Measurements from ENCODE around the gene PIK3CG.
"Not testable (repeated sequence)": the region's sequence is repeated elsewhere in the genome, so short reads cannot be mapped to it uniquely, and the experiment has no call there.

PIK3CG gene

GRCh38 chr7:106891548-106892410 lies 26.7 kb downstream of the PIK3CG start:
- Histone ChIP-seq H3K4me1 (ENCODE audit: control insufficient read depth in 1 of 2, insufficient read depth in 2 of 2, low read length in 2 of 2) (peaks cover 0 to 13% of the 10 kb centered on the region in 2 donors), H3K27me3 (ENCODE audit: low read depth, low read length) (no peaks in the 10 kb centered on the region), H3K27ac (ENCODE audit: low read length) (no peak overlapping the region), H3K9me3 (ENCODE audit: control insufficient read depth in 1 of 2, low read length in 2 of 2) (no peaks in the 10 kb centered on the region), H3K4me3 (ENCODE audit: low read depth in 1 of 2, low read length in 2 of 2) (no peak overlapping the region), H3K36me3 (ENCODE audit: control insufficient read depth in 1 of 2, insufficient read depth in 2 of 2, low read length in 2 of 2) (no peaks in the 10 kb centered on the region)

- Histone ChIP-seq H3K4me1 (ENCODE audit: control insufficient read depth in 1 of 2, insufficient read depth in 2 of 2, low read length in 2 of 2) (peaks cover 0 to 13% of the 10 kb centered on the region in 2 donors), H3K27me3 (ENCODE audit: low read depth, low read length) (no peaks in the 10 kb centered on the region), H3K36me3 (ENCODE audit: control insufficient read depth in 1 of 2, insufficient read depth in 2 of 2, low read length in 2 of 2) (no peaks in the 10 kb centered on the region), H3K9me3 (ENCODE audit: control insufficient read depth in 1 of 2, low read length in 2 of 2) (no peaks in the 10 kb centered on the region), H3K4me3 (ENCODE audit: low read depth in 1 of 2, low read length in 2 of 2) (no peak overlapping the region), H3K27ac (ENCODE audit: low read length) (no peak overlapping the region)
Measured at GRCh38 chr7:106893591-106893990, 28.5 kb downstream of the PIK3CG start.

GRCh38 chr7:106895246-106895864 lies 30.3 kb downstream of the PIK3CG start:
- Histone ChIP-seq H3K27ac (ENCODE audit: low read length) (no peak overlapping the region), H3K27me3 (ENCODE audit: low read depth, low read length) (no peaks in the 10 kb centered on the region), H3K4me3 (ENCODE audit: low read depth in 1 of 2, low read length in 2 of 2) (no peak overlapping the region), H3K9me3 (ENCODE audit: control insufficient read depth in 1 of 2, low read length in 2 of 2) (no peaks in the 10 kb centered on the region), H3K4me1 (ENCODE audit: control insufficient read depth in 1 of 2, insufficient read depth in 2 of 2, low read length in 2 of 2) (peaks cover 0 to 13% of the 10 kb centered on the region in 2 donors), H3K36me3 (ENCODE audit: control insufficient read depth in 1 of 2, insufficient read depth in 2 of 2, low read length in 2 of 2) (no peaks in the 10 kb centered on the region)

DNA sequence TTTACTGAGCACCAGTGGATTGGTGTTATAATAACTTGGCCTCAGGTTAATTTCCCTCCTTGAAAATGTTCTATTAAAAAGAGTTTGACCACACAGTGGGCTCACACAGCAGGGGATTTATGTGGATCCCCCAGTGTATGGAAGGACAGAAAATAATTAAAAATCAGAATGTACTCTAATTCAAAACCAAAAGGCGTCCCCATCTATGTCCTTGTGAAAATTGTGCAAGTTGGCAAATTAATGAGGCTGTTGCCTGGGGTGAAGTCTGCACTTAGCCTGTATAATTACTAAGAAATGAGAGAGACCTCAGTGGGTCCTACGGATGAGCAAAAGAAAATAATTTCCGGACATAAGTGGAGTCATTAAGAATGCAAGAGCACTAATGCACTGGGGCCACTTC lies 31.1 kb downstream of the PIK3CG start:
- no peaks in the 10 kb centered on the region for H3K36me3 ChIP-seq (ENCODE audit: control insufficient read depth in 1 of 2, insufficient read depth in 2 of 2, low read length in 2 of 2)
- peaks cover 0 to 13% of the 10 kb centered on the region in 2 donors for H3K4me1 ChIP-seq (ENCODE audit: control insufficient read depth in 1 of 2, insufficient read depth in 2 of 2, low read length in 2 of 2)
- no peaks in the 10 kb centered on the region for H3K9me3 ChIP-seq (ENCODE audit: control insufficient read depth in 1 of 2, low read length in 2 of 2)
- H3K4me3 ChIP-seq (ENCODE audit: low read depth in 1 of 2, low read length in 2 of 2), result no peak overlapping the region
- no peaks in the 10 kb centered on the region for H3K27me3 ChIP-seq (ENCODE audit: low read depth, low read length)
- H3K27ac ChIP-seq (ENCODE audit: low read length), result no peak overlapping the region

- H3K4me3 ChIP-seq (ENCODE audit: low read depth in 1 of 2, low read length in 2 of 2); H3K27me3 ChIP-seq (ENCODE audit: low read depth, low read length); H3K4me1 ChIP-seq (ENCODE audit: control insufficient read depth in 1 of 2, insufficient read depth in 2 of 2, low read length in 2 of 2); H3K27ac ChIP-seq (ENCODE audit: low read length); H3K36me3 ChIP-seq (ENCODE audit: control insufficient read depth in 1 of 2, insufficient read depth in 2 of 2, low read length in 2 of 2); H3K9me3 ChIP-seq (ENCODE audit: control insufficient read depth in 1 of 2, low read length in 2 of 2): not testable (repeated sequence)
Measured at GRCh38 chr7:106897553-106897952, 32.5 kb downstream of the PIK3CG start.

DNA sequence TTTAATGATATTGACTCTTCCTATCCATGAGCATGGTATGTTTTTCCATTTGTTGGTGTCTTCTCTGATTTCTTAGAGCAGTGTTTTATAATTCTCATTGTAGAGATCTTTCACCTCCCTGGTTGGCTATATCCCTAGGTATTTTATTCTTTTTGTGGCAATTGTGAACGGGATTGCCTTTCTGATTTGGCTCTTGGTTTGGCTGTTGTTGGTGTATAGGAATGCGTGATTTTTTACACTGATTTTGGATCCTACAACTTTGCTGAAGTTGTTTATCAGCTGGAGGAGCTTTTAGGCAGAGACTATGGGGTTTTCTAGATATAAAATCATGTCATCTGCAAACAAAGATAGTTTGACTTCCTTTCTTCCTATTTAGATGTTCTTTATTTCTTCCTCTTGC lies 33.9 kb downstream of the PIK3CG start:
- H3K4me3 ChIP-seq (ENCODE audit: low read depth in 1 of 2, low read length in 2 of 2); H3K4me1 ChIP-seq (ENCODE audit: control insufficient read depth in 1 of 2, insufficient read depth in 2 of 2, low read length in 2 of 2); H3K9me3 ChIP-seq (ENCODE audit: control insufficient read depth in 1 of 2, low read length in 2 of 2); H3K27ac ChIP-seq (ENCODE audit: low read length); H3K36me3 ChIP-seq (ENCODE audit: control insufficient read depth in 1 of 2, insufficient read depth in 2 of 2, low read length in 2 of 2); H3K27me3 ChIP-seq (ENCODE audit: low read depth, low read length): not testable (repeated sequence)

DNA sequence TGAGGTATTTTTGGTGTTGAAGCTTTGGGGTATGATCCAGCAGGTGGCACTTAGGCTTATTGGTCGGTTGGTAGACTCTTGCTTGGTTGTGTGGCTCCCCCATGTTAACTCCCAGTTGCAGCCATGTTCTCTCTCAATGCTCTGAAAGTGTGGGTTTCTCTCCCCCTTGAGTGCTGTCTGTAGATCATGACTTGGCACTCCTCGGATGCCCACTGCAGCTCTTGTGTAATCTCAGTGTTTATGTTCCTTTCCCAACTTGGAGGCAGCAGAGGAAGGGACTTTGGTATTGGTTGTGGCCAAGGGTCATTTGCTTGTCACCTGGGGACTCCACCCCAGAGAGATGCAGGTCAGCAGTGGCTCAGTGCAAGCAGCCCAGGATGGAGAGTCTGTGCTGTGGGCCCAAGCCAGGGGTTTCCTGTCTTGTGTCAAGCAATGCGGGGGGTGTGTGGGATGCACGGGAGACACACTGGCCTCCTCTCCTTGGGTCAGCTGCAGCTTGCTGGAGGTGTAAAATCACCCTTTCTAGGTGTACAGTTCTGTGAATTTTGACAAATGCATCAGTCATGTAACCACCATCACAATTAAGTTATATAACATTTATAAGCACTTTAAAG lies 36.9 kb downstream of the PIK3CG start:
- Histone ChIP-seq H3K4me3 (ENCODE audit: low read depth in 1 of 2, low read length in 2 of 2) (no peak overlapping the region), H3K9me3 (ENCODE audit: control insufficient read depth in 1 of 2, low read length in 2 of 2) (no peaks in the 10 kb centered on the region), H3K36me3 (ENCODE audit: control insufficient read depth in 1 of 2, insufficient read depth in 2 of 2, low read length in 2 of 2) (no peaks in the 10 kb centered on the region), H3K27me3 (ENCODE audit: low read depth, low read length) (no peaks in the 10 kb centered on the region), H3K27ac (ENCODE audit: low read length) (no peak overlapping the region), H3K4me1 (ENCODE audit: control insufficient read depth in 1 of 2, insufficient read depth in 2 of 2, low read length in 2 of 2) (no peaks in the 10 kb centered on the region)

GRCh38 chr7:106905734-106906133 lies 40.7 kb downstream of the PIK3CG start:
- H3K4me1 ChIP-seq (ENCODE audit: control insufficient read depth in 1 of 2, insufficient read depth in 2 of 2, low read length in 2 of 2), result no peaks in the 10 kb centered on the region
- no peaks in the 10 kb centered on the region for H3K9me3 ChIP-seq (ENCODE audit: control insufficient read depth in 1 of 2, low read length in 2 of 2)
- H3K27me3 ChIP-seq (ENCODE audit: low read depth, low read length), result no peaks in the 10 kb centered on the region
- H3K4me3 ChIP-seq (ENCODE audit: low read depth in 1 of 2, low read length in 2 of 2), result no peak overlapping the region
- no peak overlapping the region for H3K27ac ChIP-seq (ENCODE audit: low read length)
- no peaks in the 10 kb centered on the region for H3K36me3 ChIP-seq (ENCODE audit: control insufficient read depth in 1 of 2, insufficient read depth in 2 of 2, low read length in 2 of 2)

DNA sequence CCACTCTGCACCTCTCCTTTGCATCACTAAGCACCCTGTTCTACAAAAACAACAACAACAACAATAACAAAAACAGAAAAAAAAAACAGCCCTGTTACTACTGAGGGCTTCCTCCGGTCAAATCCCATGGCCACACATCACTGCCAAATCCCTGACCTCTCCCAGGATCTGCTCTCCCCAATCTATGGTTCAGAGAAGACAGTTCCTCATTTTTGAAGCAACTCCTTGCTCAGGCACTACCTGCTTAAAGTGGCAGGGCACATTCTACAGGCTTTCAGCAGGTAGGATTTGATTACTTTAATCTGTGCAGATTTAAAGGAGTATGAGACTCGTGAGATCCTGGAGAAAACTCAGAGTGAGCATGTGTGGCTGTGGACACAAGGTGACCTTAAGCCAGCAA lies 46.9 kb downstream of the PIK3CG start:
- H3K4me1 ChIP-seq (ENCODE audit: control insufficient read depth in 1 of 2, insufficient read depth in 2 of 2, low read length in 2 of 2), result no peaks in the 10 kb centered on the region
- H3K27ac ChIP-seq (ENCODE audit: low read length), result no peak overlapping the region
- H3K4me3 ChIP-seq (ENCODE audit: low read depth in 1 of 2, low read length in 2 of 2), result no peak overlapping the region
- no peaks in the 10 kb centered on the region for H3K36me3 ChIP-seq (ENCODE audit: control insufficient read depth in 1 of 2, insufficient read depth in 2 of 2, low read length in 2 of 2)
- no peaks in the 10 kb centered on the region for H3K27me3 ChIP-seq (ENCODE audit: low read depth, low read length)
- no peaks in the 10 kb centered on the region for H3K9me3 ChIP-seq (ENCODE audit: control insufficient read depth in 1 of 2, low read length in 2 of 2)

DNA sequence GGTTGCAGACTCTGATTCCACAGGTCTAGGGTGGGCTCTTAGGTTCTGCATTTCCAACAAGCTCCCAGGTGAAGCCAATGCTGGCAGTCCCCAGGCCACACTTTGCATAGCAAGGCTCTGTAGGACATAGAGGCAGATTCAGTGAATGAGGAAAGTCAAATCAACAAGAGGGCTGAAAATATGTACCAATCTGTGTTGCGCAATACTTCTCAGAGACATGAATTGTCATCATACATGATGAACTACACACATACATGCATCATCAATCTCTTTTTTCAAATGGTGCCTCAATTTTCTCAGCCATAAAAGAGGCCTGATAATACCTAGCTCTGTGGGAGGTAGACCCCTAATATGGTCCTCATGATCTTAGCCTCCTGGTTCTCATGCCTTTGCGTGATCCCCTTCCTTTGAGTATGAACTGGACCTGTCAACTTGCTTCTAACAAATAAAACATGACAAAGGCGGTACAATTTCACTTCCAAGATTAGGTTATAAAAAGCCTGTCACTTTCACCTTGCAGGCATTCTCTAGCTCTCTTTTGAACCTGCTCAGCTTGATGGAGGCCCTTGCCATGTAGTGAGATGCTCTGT lies 49.0 kb downstream of the PIK3CG start:
- Histone ChIP-seq H3K4me1 (ENCODE audit: control insufficient read depth in 1 of 2, insufficient read depth in 2 of 2, low read length in 2 of 2) (no peaks in the 10 kb centered on the region), H3K36me3 (ENCODE audit: control insufficient read depth in 1 of 2, insufficient read depth in 2 of 2, low read length in 2 of 2) (no peaks in the 10 kb centered on the region), H3K27ac (ENCODE audit: low read length) (no peak overlapping the region), H3K27me3 (ENCODE audit: low read depth, low read length) (no peaks in the 10 kb centered on the region), H3K4me3 (ENCODE audit: low read depth in 1 of 2, low read length in 2 of 2) (no peak overlapping the region), H3K9me3 (ENCODE audit: control insufficient read depth in 1 of 2, low read length in 2 of 2) (no peaks in the 10 kb centered on the region)

DNA sequence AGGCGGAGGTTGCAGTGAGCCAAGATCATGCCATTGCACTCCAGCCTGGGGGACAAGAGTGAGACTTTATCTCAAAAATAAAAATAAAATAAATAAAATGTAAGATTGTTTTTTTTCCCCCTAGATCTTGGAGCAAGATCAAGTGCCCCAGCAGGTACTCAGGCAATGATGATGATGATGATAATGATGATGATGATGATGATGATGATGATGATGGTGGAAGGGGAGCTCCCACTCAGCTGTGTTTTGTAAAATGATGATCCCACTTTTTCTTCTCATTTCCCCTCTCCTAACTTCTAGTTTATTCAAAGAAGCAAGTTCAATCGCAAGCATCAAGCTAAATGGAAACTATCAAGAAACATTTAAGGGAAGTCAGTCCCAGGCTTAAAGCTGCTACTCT lies 50.3 kb downstream of the PIK3CG start:
- Histone ChIP-seq H3K9me3 (ENCODE audit: control insufficient read depth in 1 of 2, low read length in 2 of 2) (no peaks in the 10 kb centered on the region), H3K36me3 (ENCODE audit: control insufficient read depth in 1 of 2, insufficient read depth in 2 of 2, low read length in 2 of 2) (no peaks in the 10 kb centered on the region), H3K27ac (ENCODE audit: low read length) (no peak overlapping the region), H3K27me3 (ENCODE audit: low read depth, low read length) (no peaks in the 10 kb centered on the region), H3K4me3 (ENCODE audit: low read depth in 1 of 2, low read length in 2 of 2) (no peak overlapping the region), H3K4me1 (ENCODE audit: control insufficient read depth in 1 of 2, insufficient read depth in 2 of 2, low read length in 2 of 2) (no peaks in the 10 kb centered on the region)

Measured in muscle layer of duodenum (tissue), 2 donors.